GM18867 (cell line): ENCODE measurements around the gene TEX48.

Experiments
- ATAC-seq: cut with Tn5 transposase; IDR thresholded peaks from one replicate; pipeline ENCODE4 v1.9.1; 2021; ENCODE audit warnings: mild to moderate bottlenecking, moderate library complexity; ENCODE audit not compliant: unreplicated experiment

TEX48 gene

DNA sequence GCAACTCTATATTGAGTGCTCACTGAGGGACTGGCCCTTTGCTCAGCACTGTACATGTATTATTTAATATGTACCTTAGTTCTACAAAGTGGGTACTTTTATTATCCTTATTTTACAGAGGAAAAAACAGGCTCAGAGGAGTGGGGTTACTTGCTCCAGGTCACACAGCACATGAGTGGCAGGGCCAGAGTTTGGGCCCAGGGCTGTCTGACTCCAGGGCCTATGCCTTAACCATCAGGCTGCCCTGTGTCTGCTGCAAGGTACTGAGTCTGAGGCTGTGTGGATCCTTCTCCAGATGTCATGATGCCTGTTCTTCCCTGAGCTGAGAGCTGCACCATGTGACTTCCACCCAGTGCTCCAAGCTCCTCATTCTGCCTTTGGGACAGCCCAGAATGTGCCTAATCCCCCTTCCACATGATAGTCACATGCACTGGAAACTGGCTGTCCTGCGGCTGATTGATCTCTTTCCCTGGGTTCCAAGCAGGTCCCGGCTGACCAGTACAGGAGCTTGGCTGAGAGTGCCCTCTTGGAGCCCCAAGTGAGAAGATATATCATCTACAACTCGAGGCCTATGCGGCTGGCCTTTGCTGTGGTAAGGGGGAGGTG lies 55.5 kb downstream of the TEX48 start:
- no peak for ATAC-seq

- no peak for ATAC-seq
Measured at GRCh38 chr9:114624677-114625076, 57.3 kb downstream of the TEX48 start.

GRCh38 chr9:114621975-114622609 lies 59.9 kb downstream of the TEX48 start:
- ATAC-seq: no peak

GRCh38 chr9:114621561-114621960 lies 60.4 kb downstream of the TEX48 start:
- ATAC-seq: no peak

DNA sequence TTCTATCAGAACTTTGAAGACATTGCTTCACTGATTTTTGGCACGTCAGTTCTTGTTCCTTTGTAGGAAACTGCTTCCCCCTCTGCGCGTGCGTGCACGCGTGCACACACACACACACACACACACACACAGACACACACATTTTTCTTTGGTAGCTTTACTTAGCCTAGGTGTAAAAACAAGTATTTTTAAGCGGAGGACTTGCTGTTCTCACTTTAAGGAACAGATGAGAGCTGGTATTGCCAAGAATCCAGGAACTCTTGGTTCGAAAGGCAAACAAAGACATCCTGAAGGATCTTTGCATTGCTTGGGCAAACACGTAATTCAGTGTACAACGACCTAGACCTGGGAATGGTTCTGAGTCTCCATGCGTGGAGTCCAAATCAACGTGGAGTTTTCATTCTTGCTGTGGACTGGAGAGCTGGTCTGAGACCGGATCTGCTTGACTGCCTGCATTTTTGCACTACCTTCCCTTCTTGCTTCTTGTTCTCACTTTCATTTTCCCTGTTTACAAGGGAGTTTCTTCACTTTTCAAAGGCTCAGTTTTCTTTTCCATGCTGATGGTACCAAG lies 62.7 kb downstream of the TEX48 start:
- peak; percentile 56 for ATAC-seq

DNA sequence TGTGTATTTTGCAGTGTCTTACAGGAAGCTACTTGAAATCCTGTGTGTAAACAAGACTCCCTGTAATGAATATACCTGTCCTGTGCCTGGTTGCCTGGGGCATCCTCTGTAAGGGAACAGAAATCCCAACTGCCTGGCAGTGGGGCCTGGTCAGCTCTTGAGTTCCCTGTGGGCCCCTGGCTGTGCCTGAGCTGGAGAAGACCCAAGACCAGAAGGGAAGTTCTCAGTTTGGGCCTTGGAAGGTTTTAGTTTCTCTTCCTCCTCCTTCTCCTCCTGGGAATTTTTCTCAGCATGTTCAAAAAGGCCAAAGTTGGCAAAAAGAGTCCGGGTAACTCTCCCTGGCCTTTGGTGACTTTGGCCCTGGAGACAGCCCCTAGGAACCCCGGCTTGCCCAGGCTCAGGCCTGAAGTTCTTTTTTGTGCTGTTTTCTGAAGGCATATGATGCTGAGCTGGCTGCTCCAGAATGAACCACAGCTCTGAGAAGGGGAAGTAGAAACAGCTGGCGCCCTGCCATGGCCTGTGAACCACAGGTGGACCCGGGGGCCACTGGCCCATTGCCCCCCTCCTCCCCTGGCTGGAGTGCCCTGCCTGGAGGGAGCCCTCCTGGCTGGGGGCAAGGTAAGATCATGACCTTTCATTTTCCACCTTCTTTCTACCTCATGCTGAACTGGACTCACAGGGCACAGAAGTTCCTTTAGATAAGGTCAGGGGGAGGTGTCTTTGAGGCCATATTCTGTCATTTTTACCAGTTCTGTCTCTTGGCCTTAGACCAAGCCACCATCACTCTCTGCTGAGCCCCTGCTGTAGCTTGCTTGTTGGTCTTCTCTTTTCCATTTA lies 65.1 kb downstream of the TEX48 start:
- ATAC-seq: peak; percentile 61
